OCI-LY7 (cell line): ENCODE results near the gene SUCLG1.

ENCODE experiments used
- CTCF ChIP-seq: fragments of 200-600 bp; sonication (generic); conservative IDR thresholded peaks from 2 replicates; pipeline ENCODE4 v1.5.1; 2014; ENCODE audit warnings: mild to moderate bottlenecking, antibody characterized with exemption, low read length, moderate library complexity, mixed read lengths
- EZH2phosphoT487 ChIP-seq: fragments of 200-600 bp; sonication (generic); IDR thresholded peaks from 2 replicates; pipeline ENCODE4 v1.6.1; 2018; ENCODE audit warnings: low read depth, borderline replicate concordance, mild to moderate bottlenecking, mixed run types, antibody characterized with exemption, low read length, moderate library complexity, mixed read lengths

GRCh38 chr2:84394628-84395027, 64.5 kb downstream of the SUCLG1 start:
- TF ChIP-seq CTCF (no peak), EZH2phosphoT487 (no peak)
